ENCODE results near the gene ASMTL.

- TF ChIP-seq CTCF (IDR thresholded peaks at IDR 0.05) (no peak), POLR2AphosphoS5 (IDR thresholded peaks at IDR 0.05) (no peak)
These were observed 60.2 kb downstream of the ASMTL start for GRCh38 chrX:1392376-1393068.

All from prostate gland (tissue), 2 donors.